ENCODE data around the gene TMEM139.

Gene TMEM139

GRCh38 chr7:143290293-143290692 lies 5.5 kb downstream of the TMEM139 start:
- FAIRE-seq = no peak

DNA sequence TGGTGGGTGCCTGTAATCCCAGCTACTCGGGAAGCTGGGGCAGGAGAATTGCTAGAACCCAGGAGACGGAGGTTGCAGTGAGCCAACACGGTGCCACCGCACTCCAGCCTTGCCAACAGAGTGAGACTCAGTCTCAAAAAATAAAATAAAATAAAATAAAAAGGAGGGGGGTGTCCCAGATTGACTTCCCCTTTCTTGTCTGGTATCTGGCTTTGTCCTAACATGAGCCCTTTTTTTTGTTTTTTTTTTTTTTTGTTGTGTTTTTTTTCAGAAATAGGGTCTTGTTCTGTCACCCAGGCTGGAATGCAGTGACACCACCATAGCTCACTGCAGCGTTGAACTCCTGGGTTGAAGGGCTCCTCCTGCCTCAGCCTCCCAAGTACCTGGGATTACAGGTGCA lies 8.1 kb downstream of the TMEM139 start:
- no peak for FAIRE-seq

DNA sequence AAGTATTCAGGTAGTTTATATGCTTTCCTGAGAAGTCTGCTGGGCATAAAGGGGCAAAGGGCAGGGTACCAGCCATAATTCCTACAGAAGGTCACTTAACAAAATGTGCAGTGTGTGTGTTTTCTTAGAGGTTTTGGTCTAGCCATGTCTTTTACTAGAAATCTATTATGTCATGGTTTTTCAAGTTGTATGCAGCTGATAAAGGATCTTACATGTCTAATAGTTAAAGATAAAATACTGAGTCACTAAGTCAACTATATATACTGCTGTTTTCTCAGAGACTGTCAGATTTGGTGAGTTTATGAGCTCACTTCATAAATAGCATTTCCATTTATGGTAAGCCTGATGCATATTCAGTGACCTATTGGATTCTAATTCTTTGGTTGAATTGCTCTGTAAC lies 11.1 kb downstream of the TMEM139 start:
- no peak for FAIRE-seq

- no peak for FAIRE-seq
Measured at GRCh38 chr7:143296686-143297085, 11.9 kb downstream of the TMEM139 start.

GRCh38 chr7:143299346-143299745 lies 14.6 kb downstream of the TMEM139 start:
- FAIRE-seq = no peak

GRCh38 chr7:143299840-143300239 lies 15.1 kb downstream of the TMEM139 start:
- no peak for FAIRE-seq

DNA sequence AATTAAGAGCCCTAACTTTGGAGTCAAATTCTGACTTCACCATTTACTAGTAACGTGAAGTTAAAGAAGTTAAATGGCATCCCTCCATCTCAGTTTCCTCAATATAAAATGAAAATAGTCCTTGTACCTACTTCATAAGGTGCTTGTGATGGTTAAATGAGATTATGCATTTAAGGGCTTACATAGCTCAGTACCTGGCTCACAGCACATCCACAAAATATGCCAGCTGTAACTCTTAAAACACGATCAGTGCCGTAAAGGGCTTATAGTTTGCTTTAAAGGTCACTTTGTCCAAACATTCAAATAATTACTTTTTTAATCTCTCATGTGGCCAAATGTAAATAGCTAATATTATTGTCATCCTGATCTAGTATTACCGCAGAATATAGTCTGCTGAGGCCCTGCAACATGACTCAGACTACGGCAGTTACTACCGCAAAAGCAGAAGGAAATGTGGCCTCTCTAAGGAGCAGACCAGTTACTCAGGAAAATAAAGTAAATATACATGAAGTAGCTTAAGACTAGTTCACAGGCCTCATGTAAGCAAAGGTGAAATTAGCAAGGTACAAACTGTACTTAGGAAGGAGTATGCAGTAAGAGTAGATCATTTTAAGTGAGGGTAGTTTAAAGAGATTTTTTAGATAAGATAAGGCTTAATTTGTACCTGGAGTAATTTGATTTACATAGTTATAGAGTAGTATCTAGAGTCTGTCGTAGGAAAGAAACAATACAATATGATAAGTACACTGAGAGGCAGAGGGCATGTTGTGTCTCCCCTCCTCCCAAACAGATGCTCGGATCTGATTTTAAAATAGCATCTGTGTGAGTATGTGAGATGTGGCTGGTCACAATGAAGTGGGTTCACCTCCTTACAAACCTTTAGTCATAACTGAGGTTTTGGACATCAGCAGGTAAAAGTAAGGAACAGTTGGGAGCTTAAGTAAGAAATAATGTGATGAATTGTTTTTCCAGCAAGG lies 16.5 kb downstream of the TMEM139 start:
- no peak for FAIRE-seq

GRCh38 chr7:143303733-143304132 lies 19.0 kb downstream of the TMEM139 start:
- FAIRE-seq = no peak

- no peak for FAIRE-seq
Measured at GRCh38 chr7:143304938-143305337, 20.2 kb downstream of the TMEM139 start.

DNA sequence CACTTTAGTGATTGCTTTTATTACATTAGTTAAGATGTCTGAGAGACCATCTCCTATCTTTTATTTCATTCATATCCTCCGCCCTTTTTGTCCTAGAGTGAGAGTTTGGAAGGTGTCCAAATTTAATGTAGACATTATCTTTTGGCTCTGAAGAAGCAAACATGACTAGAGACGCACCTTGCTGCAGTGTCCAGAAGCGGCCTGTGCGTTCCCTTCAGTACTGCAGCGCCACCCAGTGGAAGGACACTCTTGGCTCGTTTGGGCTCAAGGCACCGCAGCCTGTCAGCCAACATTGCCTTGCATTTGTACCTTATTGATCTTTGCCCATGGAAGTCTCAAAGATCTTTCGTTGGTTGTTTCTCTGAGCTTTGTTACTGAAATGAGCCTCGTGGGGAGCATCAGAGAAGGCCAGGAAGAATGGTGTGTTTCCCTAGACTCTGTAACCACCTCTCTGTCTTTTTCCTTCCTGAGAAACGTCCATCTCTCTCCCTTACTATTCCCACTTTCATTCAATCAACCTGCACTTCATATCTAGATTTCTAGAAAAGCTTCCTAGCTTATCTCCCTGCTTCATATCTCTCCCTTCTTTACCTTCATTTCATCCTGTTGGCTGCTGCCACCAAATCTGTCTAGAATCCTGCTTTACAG lies 20.8 kb downstream of the TMEM139 start:
- no peak for FAIRE-seq

- FAIRE-seq = no peak
Measured at GRCh38 chr7:143308632-143309031, 23.9 kb downstream of the TMEM139 start.

GRCh38 chr7:143314127-143314526 lies 29.4 kb downstream of the TMEM139 start:
- no peak for FAIRE-seq

GRCh38 chr7:143315776-143316175 lies 31.0 kb downstream of the TMEM139 start, which contains the start of gene CLCN1:
Gene CLCN1 (plus strand): TSS chr7:143316111. CDS start chr7:143316213, 102 bp downstream.
- no peak for FAIRE-seq

- FAIRE-seq = no peak
Measured at GRCh38 chr7:143316492-143316891, 31.7 kb downstream of the TMEM139 start.

DNA sequence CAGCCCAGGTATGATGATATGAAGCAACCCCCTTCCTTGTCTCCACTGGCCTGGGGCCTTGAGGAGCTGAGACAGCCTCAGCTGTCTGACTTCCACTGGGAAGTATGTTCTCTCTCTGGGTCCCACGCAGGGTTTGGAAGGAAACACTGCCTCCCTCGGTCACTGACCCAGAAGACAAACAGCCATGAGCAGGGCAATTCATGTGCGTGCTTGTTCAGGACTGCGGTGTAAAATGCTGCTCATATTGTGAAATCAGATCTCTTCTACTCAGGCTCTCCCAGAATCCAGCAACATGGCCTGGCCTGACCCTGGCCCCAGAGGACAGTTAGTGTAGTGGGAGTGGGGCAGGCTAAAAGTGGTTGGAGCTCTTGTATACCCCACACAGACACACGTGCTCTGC lies 33.9 kb downstream of the TMEM139 start:
- FAIRE-seq = no peak

- FAIRE-seq = no peak
Measured at GRCh38 chr7:143320620-143321019, 35.9 kb downstream of the TMEM139 start.

- FAIRE-seq = no peak
Measured at GRCh38 chr7:143321242-143321641, 36.5 kb downstream of the TMEM139 start.

- no peak for FAIRE-seq
Measured at GRCh38 chr7:143321734-143322133, 37.0 kb downstream of the TMEM139 start.

DNA sequence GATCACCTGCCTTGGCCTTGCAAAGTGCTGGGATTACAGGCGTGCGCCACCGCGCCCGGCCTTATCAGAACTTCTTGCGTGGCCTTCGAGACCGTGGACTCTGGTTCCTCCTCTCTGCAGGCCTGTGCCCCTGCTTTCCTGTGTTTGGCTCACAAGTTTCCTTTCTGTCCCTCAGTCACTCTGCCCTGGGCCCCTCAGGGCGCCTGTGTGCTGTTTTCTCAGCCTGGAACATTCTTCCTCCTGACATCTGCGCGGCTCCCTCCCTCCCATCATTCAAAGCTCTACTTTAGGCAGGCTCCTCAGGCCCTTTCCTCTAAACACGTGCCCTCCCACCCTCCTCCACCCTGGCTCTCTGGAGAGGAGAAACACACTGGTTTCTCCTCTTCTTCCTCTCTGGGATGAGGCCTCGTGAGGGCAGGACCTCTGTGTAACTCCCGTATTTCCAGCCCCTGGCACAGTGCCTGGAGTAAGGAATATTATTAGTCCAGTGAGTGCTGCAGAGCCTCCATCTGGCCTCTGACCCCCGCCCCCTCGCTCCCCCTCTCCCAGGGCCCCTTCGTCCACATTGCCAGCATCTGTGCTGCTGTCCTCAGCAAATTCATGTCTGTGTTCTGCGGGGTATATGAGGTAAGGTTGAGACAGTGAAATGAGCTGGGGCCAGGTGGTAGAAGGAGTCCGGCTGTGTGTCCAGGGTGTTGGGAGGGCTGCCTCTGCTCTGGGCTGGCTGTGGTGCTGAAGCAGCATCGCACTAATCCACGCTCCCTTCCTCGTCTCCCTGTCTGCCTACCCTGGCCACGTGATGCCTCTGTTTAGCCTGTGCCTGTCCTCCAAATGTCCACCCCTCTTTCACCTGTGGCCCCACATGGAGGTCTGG lies 38.2 kb downstream of the TMEM139 start:
- no peak for FAIRE-seq

GRCh38 chr7:143323653-143324052 lies 38.9 kb downstream of the TMEM139 start:
- no peak for FAIRE-seq

GRCh38 chr7:143325240-143325639 lies 40.5 kb downstream of the TMEM139 start:
- no peak for FAIRE-seq

GRCh38 chr7:143327903-143328302 lies 43.1 kb downstream of the TMEM139 start:
- no peak for FAIRE-seq
